Peyer's patch (tissue), 4 donors: Measurements from ENCODE around the gene CDH23. TPM values are rescaled to one million over a fixed set of nuclear protein-coding genes. Genes with fewer than 3 reads are reported as not detected.

Source experiments
- DNase-seq, 3 donors: peaks; one replicate each; pipeline ENCODE4 v3.0.0-alpha.2; 2017 to 2019
- H3K27ac ChIP-seq, 4 donors: fragments of 200-600 bp; sonication (generic); one replicate each; pipeline ENCODE4 v1.5.1; 2016 to 2019
- H3K27me3 ChIP-seq, 2 donors: fragments of 200-600 bp; sonication (generic); one replicate each; pipeline ENCODE4 v1.5.1; 2019
- H3K36me3 ChIP-seq, 3 donors: fragments of 200-600 bp; sonication (generic); one replicate each; pipeline ENCODE4 v1.5.1; 2016 to 2019
- H3K4me1 ChIP-seq, 4 donors: fragments of 200-600 bp; sonication (generic); one replicate each; pipeline ENCODE4 v1.5.1; 2016 to 2019
- H3K4me3 ChIP-seq, 4 donors: fragments of 200-600 bp; sonication (generic); 1 replicate in 3 of 4; 2 replicates in 1 of 4; pipeline ENCODE4 v1.5.1; 2016 to 2019; ENCODE audit warnings: mild to moderate bottlenecking in 1 of 4
- H3K9me3 ChIP-seq, 4 donors: fragments of 200-600 bp; sonication (generic); one replicate each; pipeline ENCODE4 v1.5.1; 2016 to 2019; ENCODE audit warnings: mild to moderate bottlenecking in 1 of 4
- POLR2A ChIP-seq, 2 donors: fragments of 450-650 bp; IDR thresholded peaks; one replicate each; pipeline ENCODE4 v1.5.1; 2017; ENCODE audit warnings: antibody characterized with exemption in 2 of 2, mild to moderate bottlenecking in 2 of 2, moderate library complexity in 2 of 2
- total RNA-seq, 4 donors: library from RNA; depleted of rRNA; stranded (reverse); fragments of >200 nt; gene quantifications; one replicate each; pipeline ENCODE4 v1.1.0, GENCODE V29; 2016
- TF ChIP-seq, protein P1 (sequence below), 6 experiments: fragments of 450-650 bp in 4 of 6; fragments of 200-600 bp in 2 of 6; sonication (generic) in 1 of 6; IDR thresholded peaks; one replicate each; pipeline ENCODE4 v1.5.1; 2017 to 2019; ENCODE audit warnings: antibody characterized with exemption in 6 of 6, mild to moderate bottlenecking in 3 of 6, moderate library complexity in 1 of 6

The CDH23 gene
- total RNA-seq, 4 donors from 2014 or later = 3.2 to 9.9 (median 5.4) TPM

DNA sequence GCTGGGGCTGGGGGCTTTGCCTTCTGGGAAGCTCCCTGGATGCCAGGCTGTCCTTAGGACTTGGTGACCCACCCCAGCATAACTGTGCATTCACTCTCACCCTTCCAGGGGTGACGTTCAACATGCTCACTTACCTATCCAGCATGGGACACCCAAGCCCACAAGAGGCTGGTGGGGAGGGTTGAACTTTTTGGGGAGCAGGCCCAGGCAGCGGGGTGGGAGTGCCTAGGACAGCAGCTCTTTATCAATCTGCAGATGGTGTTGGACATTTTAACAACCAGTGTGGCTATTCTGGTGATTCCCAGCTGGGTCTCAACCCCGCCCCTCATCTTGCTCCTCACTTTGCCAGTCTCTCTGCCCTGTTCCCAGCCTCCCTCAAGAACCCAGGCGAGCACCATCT, 86.4 kb downstream of the CDH23 start:
- TF ChIP-seq, protein P1, sequence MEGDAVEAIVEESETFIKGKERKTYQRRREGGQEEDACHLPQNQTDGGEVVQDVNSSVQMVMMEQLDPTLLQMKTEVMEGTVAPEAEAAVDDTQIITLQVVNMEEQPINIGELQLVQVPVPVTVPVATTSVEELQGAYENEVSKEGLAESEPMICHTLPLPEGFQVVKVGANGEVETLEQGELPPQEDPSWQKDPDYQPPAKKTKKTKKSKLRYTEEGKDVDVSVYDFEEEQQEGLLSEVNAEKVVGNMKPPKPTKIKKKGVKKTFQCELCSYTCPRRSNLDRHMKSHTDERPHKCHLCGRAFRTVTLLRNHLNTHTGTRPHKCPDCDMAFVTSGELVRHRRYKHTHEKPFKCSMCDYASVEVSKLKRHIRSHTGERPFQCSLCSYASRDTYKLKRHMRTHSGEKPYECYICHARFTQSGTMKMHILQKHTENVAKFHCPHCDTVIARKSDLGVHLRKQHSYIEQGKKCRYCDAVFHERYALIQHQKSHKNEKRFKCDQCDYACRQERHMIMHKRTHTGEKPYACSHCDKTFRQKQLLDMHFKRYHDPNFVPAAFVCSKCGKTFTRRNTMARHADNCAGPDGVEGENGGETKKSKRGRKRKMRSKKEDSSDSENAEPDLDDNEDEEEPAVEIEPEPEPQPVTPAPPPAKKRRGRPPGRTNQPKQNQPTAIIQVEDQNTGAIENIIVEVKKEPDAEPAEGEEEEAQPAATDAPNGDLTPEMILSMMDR (IDR thresholded peaks at IDR 0.05) = no peak
- no peak for TF ChIP-seq POLR2A (IDR thresholded peaks at IDR 0.05)
- H3K4me3 ChIP-seq = no peak overlapping the region

DNA sequence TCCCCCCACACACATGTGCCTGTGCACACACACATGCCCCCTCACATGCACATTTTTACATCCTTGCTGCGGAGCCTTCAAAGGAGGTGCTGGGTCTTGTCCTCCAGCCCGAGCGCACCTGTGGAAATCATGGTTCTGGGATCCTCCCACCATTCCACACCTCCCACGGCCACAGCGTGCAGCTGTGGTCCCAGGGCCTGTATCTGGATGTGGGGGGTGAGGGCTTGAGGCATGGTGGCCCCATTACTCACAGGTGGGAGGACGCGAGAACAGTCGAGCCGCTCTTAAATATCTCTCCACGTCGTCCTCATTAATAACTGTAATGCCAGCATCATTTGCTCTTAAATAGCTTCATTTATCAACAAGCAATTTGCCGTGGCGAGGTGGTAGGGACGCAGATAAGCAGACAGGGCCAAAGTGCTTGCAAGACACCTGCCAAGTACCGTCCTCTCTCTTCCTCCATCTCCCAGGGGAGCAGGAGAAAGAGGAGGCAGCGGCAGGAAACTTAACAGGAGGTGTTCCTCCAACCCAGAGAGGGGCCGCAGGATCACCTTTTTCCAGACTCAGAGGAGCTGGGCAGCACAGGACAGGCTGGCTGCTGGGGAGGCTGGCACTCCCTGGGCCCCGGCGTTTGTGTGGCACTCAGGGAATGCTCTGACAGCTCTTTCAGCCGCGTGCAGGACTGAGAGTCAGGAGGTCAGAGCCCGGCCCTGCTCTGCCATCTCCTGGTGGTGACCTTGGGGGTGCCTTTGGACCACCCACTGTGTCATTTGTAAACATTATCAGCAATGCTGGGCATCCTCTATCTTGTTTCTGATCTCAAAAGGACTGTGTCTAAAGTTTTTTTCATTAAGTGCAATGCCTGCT, 87.4 kb downstream of the CDH23 start:
- Histone ChIP-seq H3K4me3 (no peak overlapping the region), H3K27me3 (no peaks in the 10 kb centered on the region), H3K36me3 (no peaks in the 10 kb centered on the region), H3K9me3 (no peaks in the 10 kb centered on the region), H3K27ac (no peak overlapping the region), H3K4me1 (no peaks in the 10 kb centered on the region)
- no peak for TF ChIP-seq POLR2A (IDR thresholded peaks at IDR 0.05)
- TF ChIP-seq, protein P1 (IDR thresholded peaks at IDR 0.05) = no peak
- peak in 1 of 3 donors; percentile 21 for DNase-seq

More for the DNA sequence above, 86.4 kb downstream of the CDH23 start:
- H3K27ac ChIP-seq = no peak overlapping the region
- no peaks in the 10 kb centered on the region for H3K27me3 ChIP-seq
- H3K36me3 ChIP-seq = no peaks in the 10 kb centered on the region
- no peaks in the 10 kb centered on the region for H3K9me3 ChIP-seq
- no peaks in the 10 kb centered on the region for H3K4me1 ChIP-seq
- peak in 1 of 3 donors; percentile 27 for DNase-seq

DNA sequence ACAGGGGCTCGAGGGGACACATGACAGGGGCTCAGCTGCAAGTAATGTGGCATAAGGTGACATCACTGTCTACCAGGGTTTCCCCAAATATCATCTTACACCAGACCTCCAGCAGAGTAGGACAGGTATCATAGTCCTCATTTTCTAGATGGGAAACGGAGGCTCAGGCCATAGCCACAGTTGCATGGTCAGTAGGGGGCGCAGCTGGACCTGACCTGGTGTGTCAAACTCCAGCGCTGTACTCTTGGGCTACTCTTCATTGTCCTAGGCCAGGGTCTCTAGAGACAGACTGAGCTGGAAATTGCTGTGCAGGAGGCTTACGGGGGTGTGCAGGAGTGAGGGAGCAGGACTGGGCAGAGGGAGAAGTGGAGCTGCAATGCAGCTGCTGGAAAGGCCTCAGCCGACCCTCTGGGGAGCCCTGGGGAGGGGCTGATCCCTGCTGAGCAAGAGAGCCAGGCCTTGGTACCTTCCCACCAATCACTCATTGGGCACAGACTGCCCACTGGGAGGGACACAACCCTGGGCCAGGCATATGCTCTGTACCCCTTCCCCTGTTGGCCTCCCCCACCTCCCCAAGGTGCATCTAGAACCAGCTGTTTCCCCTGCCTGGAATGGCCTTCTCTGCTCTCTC, 89.9 kb downstream of the CDH23 start:
- no peaks in the 10 kb centered on the region for H3K27me3 ChIP-seq
- no peak overlapping the region for H3K4me3 ChIP-seq
- DNase-seq = peak; percentile 19 to 74 (median 71)
- no peaks in the 10 kb centered on the region for H3K9me3 ChIP-seq
- no peaks in the 10 kb centered on the region for H3K4me1 ChIP-seq
- no peaks in the 10 kb centered on the region for H3K36me3 ChIP-seq
- H3K27ac ChIP-seq = no peak overlapping the region
- TF ChIP-seq, protein P1 (IDR thresholded peaks at IDR 0.05) = peak in 4 of 6 experiments; percentile 29 to 67 (median 62)
- TF ChIP-seq POLR2A (IDR thresholded peaks at IDR 0.05) = no peak

DNA sequence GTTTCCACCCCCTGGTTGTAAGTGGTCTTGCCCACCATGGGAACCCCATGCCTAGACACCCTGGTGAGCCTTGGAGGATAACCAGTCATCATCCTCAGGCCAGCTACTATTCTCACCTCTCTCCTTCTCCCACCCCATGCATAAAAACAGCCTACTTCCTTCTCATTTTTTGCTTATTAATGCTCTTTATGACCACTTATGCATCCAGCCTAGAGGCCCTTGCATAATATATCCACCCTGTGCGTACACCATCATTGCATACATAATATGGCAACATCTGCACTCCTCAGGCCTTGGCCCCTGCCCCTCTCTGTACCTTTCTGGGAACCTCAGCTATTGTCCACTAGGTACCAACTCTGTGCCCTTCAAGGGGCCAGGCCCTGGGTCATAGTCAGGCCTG, 91.0 kb downstream of the CDH23 start:
- Histone ChIP-seq H3K27me3 (no peaks in the 10 kb centered on the region), H3K4me1 (no peaks in the 10 kb centered on the region), H3K9me3 (no peaks in the 10 kb centered on the region), H3K4me3 (no peak overlapping the region), H3K27ac (no peak overlapping the region), H3K36me3 (no peaks in the 10 kb centered on the region)
- TF ChIP-seq POLR2A (IDR thresholded peaks at IDR 0.05) = no peak
- TF ChIP-seq, protein P1 (IDR thresholded peaks at IDR 0.05) = no peak
- DNase-seq = no peak

DNA sequence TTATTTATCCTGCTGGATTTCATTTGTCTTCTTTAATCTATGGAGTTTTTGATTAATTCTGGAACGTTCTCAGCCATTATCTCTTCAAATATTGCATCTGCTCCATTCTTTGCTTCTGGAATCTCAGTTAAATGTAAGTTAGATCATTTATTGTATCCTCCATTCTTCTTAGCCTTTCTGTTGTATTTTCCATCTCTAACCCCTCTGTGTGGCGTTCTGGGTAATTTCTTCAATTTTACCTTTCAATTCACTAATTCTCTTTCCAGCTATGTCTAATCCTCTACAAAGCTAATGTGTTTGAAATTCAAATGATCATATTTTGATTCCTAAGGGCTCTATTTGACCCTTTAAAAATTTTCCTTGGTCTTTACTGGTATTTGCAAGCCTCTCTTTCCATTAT, 92.4 kb downstream of the CDH23 start:
- H3K27me3 ChIP-seq = no peaks in the 10 kb centered on the region
- no peak for DNase-seq

More for the DNA sequence above, 92.4 kb downstream of the CDH23 start:
- TF ChIP-seq POLR2A (IDR thresholded peaks at IDR 0.05) = no peak
- TF ChIP-seq, protein P1 (IDR thresholded peaks at IDR 0.05) = no peak
- H3K9me3 ChIP-seq = no peaks in the 10 kb centered on the region
- no peak overlapping the region for H3K27ac ChIP-seq
- no peaks in the 10 kb centered on the region for H3K36me3 ChIP-seq
- no peak overlapping the region for H3K4me3 ChIP-seq
- H3K4me1 ChIP-seq = no peaks in the 10 kb centered on the region
